ENCODE measurements around the gene ETS1.

- TF ChIP-seq FOXM1 (IDR thresholded peaks at IDR 0.05; ENCODE audit: borderline replicate concordance, low read depth) (no peak), EGR1 (IDR thresholded peaks at IDR 0.05) (no peak), EP300 (IDR thresholded peaks at IDR 0.05; ENCODE audit: borderline replicate concordance) (no peak)
These were observed 119.2 kb downstream of the ETS1 start for GRCh38 chr11:128468111-128468510.

All from Ishikawa (cell line).